H1 (cell line): ENCODE results near the gene PRKAG3. TPM values are rescaled to one million over a fixed set of nuclear protein-coding genes. Genes with fewer than 3 reads are reported as not detected.

Experiments used
- CTCF ChIA-PET: fragments of 300-600 bp; sonication (Branson Sonifier 250); formaldehyde crosslinking; loops from one replicate; lab custom pipeline; 2021; ENCODE audit not compliant: partially characterized antibody; lab: Charles Lee
- POLR2A ChIA-PET: fragments of 300-600 bp; sonication (Branson Sonifier 250); formaldehyde crosslinking; loops from one replicate; lab custom pipeline; 2021; ENCODE audit warnings: inconsistent platforms; ENCODE audit not compliant: partially characterized antibody; lab: Charles Lee
- DNase-seq, 2 experiments: peaks; one replicate each; pipeline versions ENCODE4 v3.0.0 to v3.0.0-alpha.2; 2010 to 2022; ENCODE audit warnings: low spot score in 2 of 2, low read depth in 1 of 2, mixed read lengths in 1 of 2
- FAIRE-seq: peaks from 2 replicates; lab custom pipeline; 2011; peaks lifted over from hg19 to GRCh38; lab: Jason Lieb, UNC
- H2AFZ ChIP-seq: 2 replicates; pipeline ENCODE4 v1.8.1; 2012; ENCODE audit warnings: low read length, inconsistent platforms
- H2AK5ac ChIP-seq: 2 replicates; pipeline ENCODE4 v1.6.1; 2013; ENCODE audit warnings: low read depth, low read length
- H2BK120ac ChIP-seq: replicated peaks from 2 replicates; pipeline ENCODE3; 2013; ENCODE audit warnings: low read depth, low read length, inconsistent platforms
- H2BK12ac ChIP-seq: 2 replicates; pipeline ENCODE4 v1.6.1; 2013; ENCODE audit warnings: low read depth, low read length
- H2BK15ac ChIP-seq: 2 replicates; pipeline ENCODE4 v1.6.1; 2013; ENCODE audit warnings: low read length
- H2BK20ac ChIP-seq: 2 replicates; pipeline ENCODE4 v1.6.1; 2013; ENCODE audit warnings: low read length
- H2BK5ac ChIP-seq: 2 replicates; pipeline ENCODE4 v1.6.1; 2013; ENCODE audit warnings: low read depth, low read length
- H3K14ac ChIP-seq: 2 replicates; pipeline ENCODE4 v1.6.1; 2013; ENCODE audit warnings: inconsistent platforms; ENCODE audit not compliant: insufficient read length
- H3K18ac ChIP-seq: 2 replicates; pipeline ENCODE4 v1.6.1; 2013; ENCODE audit warnings: low read length; ENCODE audit errors: extremely low read depth
- H3K23ac ChIP-seq: 2 replicates; pipeline ENCODE4 v1.6.1; 2013; ENCODE audit warnings: inconsistent platforms; ENCODE audit not compliant: insufficient read length
- H3K23me2 ChIP-seq: 2 replicates; pipeline ENCODE4 v1.6.1; 2013; ENCODE audit warnings: low read depth, low read length
- H3K27ac ChIP-seq: 2 replicates; pipeline ENCODE4 v1.6.1; 2011; ENCODE audit warnings: low read depth, low read length, inconsistent platforms
- H3K27me3 ChIP-seq, 4 experiments: replicated peaks in 1 of 4; 1 replicate in 1 of 4; 2 replicates in 3 of 4; pipeline versions ENCODE4 v1.6.1 to v1.8.1; 2011 to 2013; ENCODE audit warnings: low read length in 3 of 4, mild to moderate bottlenecking in 3 of 4, inconsistent platforms in 2 of 4, mixed read lengths in 2 of 4, moderate library complexity in 1 of 4; ENCODE audit not compliant: control insufficient read depth in 3 of 4, insufficient read depth in 3 of 4; ENCODE audit errors: extremely low read depth in 1 of 4
- H3K36me3 ChIP-seq, 4 experiments: 2 replicates each; pipeline versions ENCODE4 v1.6.1 to v1.8.1; 2011 to 2013; ENCODE audit warnings: mild to moderate bottlenecking in 4 of 4, low read length in 3 of 4, moderate library complexity in 2 of 4, control low read depth in 1 of 4, inconsistent platforms in 1 of 4; ENCODE audit not compliant: insufficient read depth in 4 of 4, control insufficient read depth in 2 of 4
- H3K4ac ChIP-seq: replicated peaks from 2 replicates; pipeline ENCODE3; 2013; ENCODE audit warnings: low read length, low read depth, mixed read lengths, inconsistent platforms; ENCODE audit not compliant: insufficient read length
- H3K4me1 ChIP-seq, 4 experiments: replicated peaks in 1 of 4; 1 replicate in 1 of 4; 2 replicates in 3 of 4; pipeline versions ENCODE4 v1.6.1 to v1.8.1; 2011 to 2013; ENCODE audit warnings: low read length in 3 of 4, inconsistent platforms in 2 of 4, mixed read lengths in 1 of 4; ENCODE audit not compliant: insufficient read depth in 4 of 4, control insufficient read depth in 3 of 4
- H3K4me2 ChIP-seq, 2 experiments: 2 replicates each; pipeline versions ENCODE4 v1.6.1 to v1.8.1; 2011 to 2013; ENCODE audit warnings: low read depth in 2 of 2, low read length in 2 of 2, control low read depth in 1 of 2, inconsistent platforms in 1 of 2, mild to moderate bottlenecking in 1 of 2; ENCODE audit not compliant: insufficient read depth in 1 of 2
- H3K4me3 ChIP-seq, 4 experiments: fragments of 200-600, 300-600 bp in 1 of 4; sonication (generic), shearing (Covaris generic), sonication (Bioruptor Twin) in 1 of 4; 2 replicates each; pipeline versions ENCODE4 v1.5.1 to v1.8.1; 2011 to 2016; ENCODE audit warnings: low read length in 4 of 4, low read depth in 3 of 4, control low read depth in 2 of 4, inconsistent platforms in 2 of 4, mild to moderate bottlenecking in 2 of 4, mixed read lengths in 1 of 4, moderate library complexity in 1 of 4; ENCODE audit not compliant: insufficient read depth in 2 of 4; ENCODE audit errors: extremely low read depth in 1 of 4
- H3K56ac ChIP-seq: replicated peaks from 2 replicates; pipeline ENCODE3; 2013; ENCODE audit warnings: low read depth, mild to moderate bottlenecking, mixed read lengths, low read length, inconsistent platforms; ENCODE audit not compliant: insufficient read length
- H3K79me1 ChIP-seq: 2 replicates; pipeline ENCODE4 v1.6.1; 2013; ENCODE audit warnings: low read depth, low read length, control low read depth
- H3K79me2 ChIP-seq, 2 experiments: 2 replicates each; pipeline versions ENCODE4 v1.6.1 to v1.8.1; 2012 to 2013; ENCODE audit warnings: low read length in 2 of 2, mild to moderate bottlenecking in 2 of 2, inconsistent platforms in 1 of 2; ENCODE audit not compliant: insufficient read depth in 2 of 2, control insufficient read depth in 1 of 2
- H3K9ac ChIP-seq, 4 experiments: replicated peaks in 1 of 4; 1 replicate in 1 of 4; 2 replicates in 3 of 4; pipeline versions ENCODE4 v1.6.1 to v1.8.1; 2011 to 2013; ENCODE audit warnings: low read depth in 3 of 4, low read length in 3 of 4, control low read depth in 2 of 4, mild to moderate bottlenecking in 2 of 4, moderate library complexity in 2 of 4, inconsistent platforms in 1 of 4; ENCODE audit errors: extremely low read depth in 1 of 4
- H3K9me3 ChIP-seq, 2 experiments: 2 replicates each; pipeline versions ENCODE4 v1.6.1 to v1.8.1; 2012 to 2013; ENCODE audit warnings: mild to moderate bottlenecking in 2 of 2, moderate library complexity in 2 of 2, control low read depth in 1 of 2, inconsistent platforms in 1 of 2, low read depth in 1 of 2, low read length in 1 of 2, mixed read lengths in 1 of 2; ENCODE audit not compliant: insufficient read depth in 2 of 2
- H4K20me1 ChIP-seq, 2 experiments: replicated peaks in 1 of 2; 2 replicates each; pipeline versions ENCODE3 to v1.8.1; 2011 to 2013; ENCODE audit warnings: inconsistent platforms in 2 of 2, low read length in 2 of 2, mild to moderate bottlenecking in 1 of 2; ENCODE audit not compliant: insufficient read depth in 2 of 2, control insufficient read depth in 1 of 2
- H4K5ac ChIP-seq: 2 replicates; pipeline ENCODE4 v1.6.1; 2013; ENCODE audit warnings: low read length, low read depth, mixed read lengths, inconsistent platforms; ENCODE audit not compliant: insufficient read length
- H4K8ac ChIP-seq: 2 replicates; pipeline ENCODE4 v1.8.0; 2013; ENCODE audit warnings: mild to moderate bottlenecking, moderate library complexity, low read length, inconsistent platforms; ENCODE audit not compliant: insufficient read depth; ENCODE audit errors: extremely low read depth
- H4K91ac ChIP-seq: replicated peaks from 2 replicates; pipeline ENCODE3; 2013; ENCODE audit warnings: low read length, mixed read lengths, inconsistent platforms; ENCODE audit not compliant: insufficient read length
- JUND ChIP-seq: IDR thresholded peaks from 2 replicates; pipeline ENCODE4 v1.6.1; 2011; ENCODE audit warnings: mild to moderate bottlenecking, improper control_type of control experiment, low read length
- SIX5 ChIP-seq: IDR thresholded peaks from 2 replicates; pipeline ENCODE4 v1.6.1; 2011; ENCODE audit warnings: mild to moderate bottlenecking, low read depth, low read length
- WGBS, 2 experiments: shearing (Covaris generic) in 1 of 2; methylation state at CpG; one replicate each; pipeline versions ENCODE4 v1.1.6 to v1.1.7; 2013 to 2015; ENCODE audit warnings: low lambda C conversion rate in 2 of 2, mixed read lengths in 2 of 2, inconsistent platforms in 1 of 2, low coverage in 1 of 2, missing lambda C conversion rate in 1 of 2; ENCODE audit not compliant: insufficient replicate concordance in 2 of 2, insufficient coverage in 1 of 2, insufficient read length in 1 of 2; ENCODE audit errors: extremely low coverage in 1 of 2, missing lambda C conversion rate in 1 of 2; 5-methylcytosine and 5-hydroxymethylcytosine counted together
- polyA plus RNA-seq, 7 experiments: library from polyadenylated mRNA; depleted of rRNA in 3 of 7; stranded (reverse) in 5 of 7; unstranded in 2 of 7; fragments of >200 nt in 5 of 7; fragments of 200-250 nt in 2 of 7; gene quantifications; 1 replicate in 5 of 7; 2 replicates in 1 of 7; 4 replicates in 1 of 7; pipeline versions ENCODE4 v1.2.1 to v1.2.3, GENCODE V29; 2011 to 2013; ENCODE audit warnings: missing spikeins in 2 of 7, mixed read lengths in 2 of 7
- total RNA-seq: library from RNA; stranded (reverse); fragmentation: NEBNext Ultra II Directional; extraction: Animal tissue kit (Norgen Biotek cat#: 25700); gene quantifications from 2 replicates; pipeline ENCODE4 v1.2.1, GENCODE V29; 2021

Gene PRKAG3
- total and polyA plus RNA-seq, 2 of the 8 experiments (the other 6 are each of a cell fraction or from before 2014, with no cell fraction given) = not detected

- Histone ChIP-seq H3K4me1 (peaks cover 0 to 5% (median 4%) of the 10 kb centered on the region in 4 experiments; a peak in 3 of 7 replicates), H3K79me1 (no peaks in the 10 kb centered on the region), H3K9ac (no peak overlapping the region), H3K36me3 (no peaks in the 10 kb centered on the region), H2BK12ac (no peak overlapping the region), H2BK20ac (no peak overlapping the region), H3K23ac (no peak overlapping the region), H3K9me3 (peaks cover 0 to 3% of the 10 kb centered on the region in 2 experiments; a peak in 1 of 4 replicates), H3K23me2 (no peaks in the 10 kb centered on the region), H4K91ac (no peak overlapping the region), H4K8ac (no peak overlapping the region), H3K18ac (no peak overlapping the region), H4K20me1 (no peaks in the 10 kb centered on the region), H3K27me3 (no peaks in the 10 kb centered on the region), H2BK15ac (no peak overlapping the region; the same call in 1 of the 2 replicates), H2BK5ac (no peak overlapping the region), H3K27ac (no peak overlapping the region), H2AK5ac (no peak overlapping the region), H2BK120ac (no peak overlapping the region), H3K79me2 (no peaks in the 10 kb centered on the region), H4K5ac (no peak overlapping the region), H3K14ac (no peak overlapping the region), H2AFZ (no peak overlapping the region), H3K4me3 (no peak overlapping the region), H3K4me2 (no peak overlapping the region), H3K4ac (no peak overlapping the region), H3K56ac (no peak overlapping the region)
- FAIRE-seq (no peak), DNase-seq (no peak)
- CTCF ChIA-PET = interaction anchor here (1.0 to 1.7 kb wide), 5 partner anchors 13 to 99 kb away, joined by 3 to 5 read pairs (median 3); partner anchors contain the start of gene TTLL4
- 92% methylated on average over 12 of the region's 12 CpGs; no CpG with 5 or more reads in 1 of the 2 experiments for WGBS, 2 experiments
- POLR2A ChIA-PET = no interaction called here
- TF ChIP-seq SIX5 = no peak
- no peak for TF ChIP-seq JUND
Measured at GRCh38 chr2:218809515-218809914, 22.1 kb downstream of the PRKAG3 start.
